ENCODE measurements around the gene GPS2.

Gene GPS2

DNA sequence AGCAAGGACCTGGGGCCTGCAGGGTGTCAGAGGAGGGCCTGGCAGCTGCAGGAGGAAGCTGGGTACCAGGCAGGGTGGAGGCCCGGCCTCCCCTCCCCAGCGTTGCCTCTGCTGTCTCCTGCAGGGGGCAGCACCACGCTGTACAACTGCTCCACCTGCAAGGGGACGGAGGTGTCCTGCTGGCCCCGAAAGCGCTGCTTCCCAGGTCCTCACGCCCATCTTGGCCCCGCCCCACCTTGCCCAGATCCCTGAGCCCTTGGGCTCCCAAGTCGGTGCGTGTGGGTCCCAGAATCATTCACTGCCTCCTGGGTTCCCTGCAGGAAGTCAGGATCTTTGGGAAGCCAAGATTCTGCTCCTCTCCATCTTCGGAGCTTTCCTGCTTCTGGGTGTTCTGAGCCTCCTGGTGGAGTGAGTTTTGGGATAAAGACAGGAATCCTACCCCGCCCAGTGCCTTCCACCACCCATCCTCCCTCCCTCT, 41.0 kb upstream of the GPS2 start:
- peak overlapping the region; percentile 100 for H3K27ac ChIP-seq
- TF ChIP-seq CTCF (conservative IDR thresholded peaks at IDR 0.05; ENCODE audit: low read depth): peak; percentile 75
- CTCF ChIA-PET: interaction anchor here (0.6 to 1.7 kb wide), 14 partner anchors 12 to 156 kb away, joined by 3 to 5 read pairs (median 4); partner anchors contain the start of genes SPEM2, TMEM256 and TNK1
- DNase-seq (ENCODE audit: low spot score): peak; percentile 50
- POLR2A ChIA-PET (ENCODE audit: low non-redundant PET): interaction anchor here (0.7 to 1.3 kb wide), 3 partner anchors 24 to 204 kb away, joined by 3 read pairs; no protein-coding TSS in a partner anchor

- DNase-seq (ENCODE audit: low spot score): no peak
- H3K27ac ChIP-seq: peak overlapping the region; percentile 100
- ChIA-PET CTCF (interaction anchor here (0.6 to 1.7 kb wide), 10 partner anchors 12 to 128 kb away, joined by 3 to 5 read pairs (median 4); partner anchors contain the start of genes SPEM1, TMEM256 and TNK1), POLR2A (ENCODE audit: low non-redundant PET) (interaction anchor here (0.5 to 1.3 kb wide), 5 partner anchors 13 to 205 kb away, joined by 3 to 5 read pairs (median 3); partner anchors contain the start of gene PLSCR3)
- TF ChIP-seq CTCF (conservative IDR thresholded peaks at IDR 0.05; ENCODE audit: low read depth): no peak
Measured at GRCh38 chr17:7355573-7355972, 40.4 kb upstream of the GPS2 start.

DNA sequence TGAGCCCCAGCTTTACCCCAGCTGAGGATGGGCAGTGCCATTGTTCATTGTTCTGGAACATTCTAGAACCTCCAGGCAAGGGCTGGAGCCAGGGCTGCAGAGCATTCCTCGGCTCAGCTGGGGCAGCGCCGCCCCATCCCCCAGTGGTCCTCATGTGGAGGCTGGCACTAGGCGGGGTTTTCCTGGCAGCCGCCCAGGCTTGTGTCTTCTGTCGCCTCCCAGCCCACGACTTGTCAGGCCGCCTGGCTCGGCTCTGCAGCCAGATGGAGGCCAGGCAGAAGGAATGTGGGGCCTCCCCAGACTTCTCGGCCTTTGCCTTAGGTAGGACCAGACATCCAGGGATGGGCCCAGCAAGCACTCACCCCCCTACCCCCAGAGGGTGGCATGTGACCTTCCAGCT, 39.9 kb upstream of the GPS2 start, which contains the start of gene TMEM95:
Gene TMEM95 (plus strand): TSS at position 104 of the 400 bp plus-strand sequence. CDS start 49 bp downstream, at position 153.
- CTCF ChIA-PET: interaction anchor here (0.6 to 1.7 kb wide), 7 partner anchors 13 to 128 kb away, joined by 3 to 5 read pairs (median 4); partner anchors contain the start of gene SPEM1
- no peak for DNase-seq (ENCODE audit: low spot score)
- peak within 1 kb of the TSS; percentile 100 for H3K27ac ChIP-seq
- POLR2A ChIA-PET (ENCODE audit: low non-redundant PET): interaction anchor here (0.5 to 1.2 kb wide), 7 partner anchors 13 to 232 kb away, joined by 3 to 6 read pairs (median 3); partner anchors contain the start of genes PLSCR3 and TNK1
- no peak for TF ChIP-seq CTCF (conservative IDR thresholded peaks at IDR 0.05; ENCODE audit: low read depth)

DNA sequence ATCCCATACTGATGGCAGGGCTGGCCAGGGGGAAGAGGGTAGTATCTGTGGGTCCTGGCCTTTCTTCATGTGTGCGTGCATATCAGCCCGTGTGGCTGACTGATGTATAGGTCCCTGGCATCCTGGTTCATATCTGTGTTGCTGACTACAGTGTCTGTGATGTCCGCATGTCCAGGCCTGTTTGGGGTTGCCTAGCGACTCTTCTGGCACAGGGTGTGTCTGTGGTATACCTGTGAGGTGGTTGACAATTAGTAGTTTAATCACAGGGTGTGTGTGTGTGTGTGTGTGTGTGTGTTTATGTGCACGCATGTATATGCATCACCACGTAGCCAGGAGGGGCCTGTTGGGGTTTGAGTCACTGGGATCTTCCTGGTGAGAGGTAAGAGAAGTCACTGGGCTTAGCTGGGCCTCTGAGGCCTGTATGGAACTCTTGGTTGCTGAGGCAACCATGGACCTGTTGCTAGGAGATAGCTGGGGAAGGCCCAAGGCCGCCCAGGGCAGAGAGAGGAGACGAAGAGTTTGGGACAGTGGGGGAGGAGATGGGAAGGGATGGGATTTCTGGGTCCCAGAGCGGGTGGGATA, 39.2 kb upstream of the GPS2 start:
- peak overlapping the region; percentile 100 for H3K27ac ChIP-seq
- DNase-seq (ENCODE audit: low spot score): peak; percentile 90
- ChIA-PET POLR2A (ENCODE audit: low non-redundant PET) (interaction anchor here (0.5 to 1.2 kb wide), 4 partner anchors 18 to 233 kb away, joined by 3 to 6 read pairs (median 3); partner anchors contain the start of genes PLSCR3 and TNK1), CTCF (interaction anchor here (0.6 to 1.7 kb wide), 3 partner anchors 17 to 46 kb away, joined by 5 to 6 read pairs (median 5); no protein-coding TSS in a partner anchor)
- no peak for TF ChIP-seq CTCF (conservative IDR thresholded peaks at IDR 0.05; ENCODE audit: low read depth)

DNA sequence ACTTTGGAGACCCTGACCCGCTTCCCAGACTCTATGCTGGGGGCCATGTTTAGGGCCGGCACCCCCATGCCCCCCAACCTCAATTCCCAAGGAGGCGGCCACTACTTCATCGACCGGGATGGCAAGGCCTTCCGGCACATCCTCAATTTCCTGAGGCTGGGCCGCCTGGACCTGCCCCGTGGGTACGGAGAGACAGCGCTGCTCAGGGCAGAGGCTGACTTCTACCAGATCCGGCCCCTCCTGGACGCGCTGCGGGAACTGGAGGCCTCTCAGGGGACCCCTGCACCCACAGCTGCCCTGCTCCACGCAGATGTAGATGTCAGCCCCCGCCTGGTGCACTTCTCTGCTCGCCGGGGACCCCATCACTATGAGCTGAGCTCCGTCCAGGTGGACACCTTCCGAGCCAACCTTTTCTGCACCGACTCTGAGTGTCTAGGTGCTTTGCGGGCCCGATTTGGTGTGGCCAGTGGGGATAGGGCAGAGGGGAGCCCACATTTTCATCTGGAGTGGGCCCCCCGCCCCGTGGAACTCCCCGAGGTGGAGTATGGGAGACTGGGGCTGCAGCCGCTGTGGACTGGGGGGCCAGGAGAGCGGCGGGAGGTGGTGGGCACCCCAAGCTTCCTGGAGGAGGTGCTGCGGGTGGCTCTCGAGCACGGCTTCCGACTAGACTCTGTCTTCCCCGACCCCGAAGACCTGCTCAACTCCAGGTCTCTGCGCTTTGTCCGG, 37.9 kb upstream of the GPS2 start:
- no peak for DNase-seq (ENCODE audit: low spot score)
- ChIA-PET POLR2A (ENCODE audit: low non-redundant PET) (interaction anchor here (0.8 kb wide), 1 partner anchor 51 kb away, joined by 3 read pairs; the partner anchor contains the start of gene TMEM256), CTCF (interaction anchor here (0.6 to 0.7 kb wide), 2 partner anchors 34 to 183 kb away, joined by 3 to 5 read pairs; no protein-coding TSS in a partner anchor)
- TF ChIP-seq CTCF (conservative IDR thresholded peaks at IDR 0.05; ENCODE audit: low read depth): no peak
- peak overlapping the region; percentile 100 for H3K27ac ChIP-seq

- ChIA-PET POLR2A (ENCODE audit: low non-redundant PET) (interaction anchor here (0.6 kb wide), 1 partner anchor 26 kb away, joined by 4 read pairs; no protein-coding TSS in a partner anchor), CTCF (interaction anchor here (0.7 kb wide), 1 partner anchor 183 kb away, joined by 5 read pairs; no protein-coding TSS in a partner anchor)
- DNase-seq (ENCODE audit: low spot score): no peak
- peak; percentile 75 for TF ChIP-seq CTCF (conservative IDR thresholded peaks at IDR 0.05; ENCODE audit: low read depth)
- peak overlapping the region; percentile 100 for H3K27ac ChIP-seq
Measured at GRCh38 chr17:7352503-7352889, 37.3 kb upstream of the GPS2 start.
